Spleen (tissue), 11 donors: ENCODE results near the gene APOBEC3B. TPM values are rescaled to one million over a fixed set of nuclear protein-coding genes. Genes with fewer than 3 reads are reported as not detected.
"Not testable (repeated sequence)": the region's sequence is repeated elsewhere in the genome, so short reads cannot be mapped to it uniquely, and the experiment has no call there.

Source experiments
- DNase-seq: peaks from one replicate; pipeline ENCODE4 v3.0.0-alpha.2; 2020
- H3K27ac ChIP-seq, 8 donors: fragments of 200-600 bp; sonication (generic) in 7 of 8; 1 replicate in 4 of 8; 2 replicates in 4 of 8; pipeline versions ENCODE4 v1.5.0 to v1.8.0; 2016 to 2021; ENCODE audit warnings: inconsistent platforms in 4 of 8, mild to moderate bottlenecking in 4 of 8, moderate library complexity in 1 of 8
- H3K27me3 ChIP-seq, 7 donors: fragments of 200-600 bp; sonication (generic) in 6 of 7; replicated peaks in 1 of 7; 1 replicate in 4 of 7; 2 replicates in 3 of 7; pipeline versions ENCODE4 v1.5.0 to v1.8.0; 2016 to 2021; ENCODE audit warnings: inconsistent platforms in 3 of 7, mild to moderate bottlenecking in 1 of 7
- H3K36me3 ChIP-seq, 6 donors: fragments of 200-600 bp; sonication (generic) in 5 of 6; 1 replicate in 4 of 6; 2 replicates in 2 of 6; pipeline versions ENCODE4 v1.5.0 to v1.8.0; 2016 to 2021; ENCODE audit warnings: inconsistent platforms in 2 of 6
- H3K4me1 ChIP-seq, 6 donors: fragments of 200-600 bp; sonication (generic) in 5 of 6; 1 replicate in 3 of 6; 2 replicates in 3 of 6; pipeline versions ENCODE4 v1.5.0 to v1.8.0; 2016 to 2021; ENCODE audit warnings: inconsistent platforms in 3 of 6
- H3K4me3 ChIP-seq, 8 donors: fragments of 200-600 bp; sonication (generic) in 7 of 8; 1 replicate in 4 of 8; 2 replicates in 4 of 8; pipeline versions ENCODE4 v1.5.0 to v1.8.0; 2016 to 2021; ENCODE audit warnings: inconsistent platforms in 4 of 8, mild to moderate bottlenecking in 4 of 8, moderate library complexity in 2 of 8
- H3K9me3 ChIP-seq, 8 donors: fragments of 200-600 bp; sonication (generic) in 7 of 8; 1 replicate in 4 of 8; 2 replicates in 4 of 8; pipeline versions ENCODE4 v1.5.0 to v1.8.0; 2016 to 2021; ENCODE audit warnings: inconsistent platforms in 4 of 8
- POLR2A ChIP-seq, 3 donors: fragments of 450-650 bp; IDR thresholded peaks; one replicate each; pipeline ENCODE4 v1.5.1; 2017; ENCODE audit warnings: antibody characterized with exemption in 3 of 3, mild to moderate bottlenecking in 1 of 3
- POLR2AphosphoS5 ChIP-seq, 3 donors: sonication (generic); formaldehyde crosslinking; IDR thresholded peaks; one replicate each; pipeline ENCODE4 v1.5.1; 2017; ENCODE audit warnings: antibody characterized with exemption in 3 of 3
- WGBS, 5 donors: extraction: QIAGEN DNeasy Blood & Tissue Kit in 3 of 5; methylation state at CpG; one replicate each; pipeline versions ENCODE4 v1.1.5 to v1.1.7; 2013 to 2018; 5-methylcytosine and 5-hydroxymethylcytosine counted together
- intact Hi-C: fragments of 100-400 bp; cut with DNase I; formaldehyde crosslinking; loops from one replicate; pipeline ENCODE4 v1.15.0; 2023; ENCODE audit warnings: low total_unique reads
- polyA plus RNA-seq, 3 donors: library from polyadenylated mRNA; stranded (reverse); fragments of 200-250 nt; gene quantifications; one replicate each; pipeline ENCODE4 v1.2.1, GENCODE V29; 2013
- total RNA-seq, 7 donors: library from RNA; depleted of rRNA in 3 of 7; stranded (reverse); fragments of >200 nt in 3 of 7; fragmentation: NEBNext Ultra II Directional in 4 of 7; extraction: Animal tissue kit (Norgen Biotek cat#: 25700) in 4 of 7; gene quantifications; one replicate each; pipeline versions ENCODE4 v1.1.0 to v1.2.1, GENCODE V29; 2016 to 2021
- TF ChIP-seq, protein P1 (sequence below), 11 experiments: fragments of 200-600 bp in 7 of 11; fragments of 450-650 bp in 4 of 11; sonication (generic) in 4 of 11; IDR thresholded peaks in 8 of 11; conservative IDR thresholded peaks in 3 of 11; 1 replicate in 7 of 11; 2 replicates in 4 of 11; pipeline versions ENCODE4 v1.4.0 to v1.8.0; 2016 to 2021; ENCODE audit warnings: antibody characterized with exemption in 11 of 11, inconsistent platforms in 4 of 11, mild to moderate bottlenecking in 1 of 11
- donor health status: healthy with polysubstance abuse.
- donor health status: DM: no; HTN: no; CAD: no; lungs with moderate emphysema.
- donor health status: DM: no; HTN: no; CAD: no.
- donor health status: Bipolar disorder and iron deficiency.
- donor health status: healthy.
- donor health status: DM: no; HTN: no; CAD: no.
- donor health status: DM: yes; HTN: yes; CAD: no.

APOBEC3B gene
- total and polyA plus RNA-seq, 10 donors, result 1.2 to 14.0 (median 4.3) TPM; not detected in 1

DNA sequence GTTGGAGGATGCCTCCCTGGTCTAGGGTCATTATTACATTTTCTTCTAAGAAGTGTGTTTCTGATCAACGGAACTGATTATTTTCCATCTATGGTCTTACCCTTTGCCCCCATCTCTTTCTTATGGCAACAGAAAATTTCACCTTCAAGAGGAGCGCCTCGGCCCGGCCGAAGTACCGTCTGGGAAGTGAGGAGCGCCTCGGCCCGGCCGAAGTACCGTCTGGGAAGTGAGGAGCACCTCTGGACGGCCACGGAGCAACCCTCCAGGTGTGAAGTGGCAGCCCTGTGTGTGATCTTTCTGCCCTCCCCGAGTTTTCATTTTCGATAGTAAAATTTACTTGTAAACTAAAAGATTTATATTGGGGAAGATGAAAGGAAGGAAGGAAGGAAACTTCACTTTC, 28.8 kb downstream of the APOBEC3B start:
- Histone ChIP-seq H3K27ac (no peak overlapping the region), H3K27me3 (no peaks in the 10 kb centered on the region), H3K9me3 (no peaks in the 10 kb centered on the region), H3K4me1 (peaks cover 11 to 51% (median 29%) of the 10 kb centered on the region in 6 donors), H3K36me3 (peaks cover 0 to 3% (median 0%) of the 10 kb centered on the region in 6 donors), H3K4me3 (no peak overlapping the region)
- no peak for DNase-seq
- TF ChIP-seq POLR2A (IDR thresholded peaks at IDR 0.05) (no peak), POLR2AphosphoS5 (IDR thresholded peaks at IDR 0.05) (no peak)
- TF ChIP-seq, protein P1, sequence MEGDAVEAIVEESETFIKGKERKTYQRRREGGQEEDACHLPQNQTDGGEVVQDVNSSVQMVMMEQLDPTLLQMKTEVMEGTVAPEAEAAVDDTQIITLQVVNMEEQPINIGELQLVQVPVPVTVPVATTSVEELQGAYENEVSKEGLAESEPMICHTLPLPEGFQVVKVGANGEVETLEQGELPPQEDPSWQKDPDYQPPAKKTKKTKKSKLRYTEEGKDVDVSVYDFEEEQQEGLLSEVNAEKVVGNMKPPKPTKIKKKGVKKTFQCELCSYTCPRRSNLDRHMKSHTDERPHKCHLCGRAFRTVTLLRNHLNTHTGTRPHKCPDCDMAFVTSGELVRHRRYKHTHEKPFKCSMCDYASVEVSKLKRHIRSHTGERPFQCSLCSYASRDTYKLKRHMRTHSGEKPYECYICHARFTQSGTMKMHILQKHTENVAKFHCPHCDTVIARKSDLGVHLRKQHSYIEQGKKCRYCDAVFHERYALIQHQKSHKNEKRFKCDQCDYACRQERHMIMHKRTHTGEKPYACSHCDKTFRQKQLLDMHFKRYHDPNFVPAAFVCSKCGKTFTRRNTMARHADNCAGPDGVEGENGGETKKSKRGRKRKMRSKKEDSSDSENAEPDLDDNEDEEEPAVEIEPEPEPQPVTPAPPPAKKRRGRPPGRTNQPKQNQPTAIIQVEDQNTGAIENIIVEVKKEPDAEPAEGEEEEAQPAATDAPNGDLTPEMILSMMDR (IDR thresholded peaks at IDR 0.05 in 8 of 11, conservative IDR thresholded peaks at IDR 0.05 in 3 of 11), result no peak
- WGBS, 5 donors, result 74 to 86% (median 80%) methylated on average over 15 of the region's 15 CpGs
- intact Hi-C loops, result loop anchor here (10.0 kb wide), 2 partner anchors 64 to 304 kb away; partner anchors contain the start of genes APOBEC3G and RPL3

DNA sequence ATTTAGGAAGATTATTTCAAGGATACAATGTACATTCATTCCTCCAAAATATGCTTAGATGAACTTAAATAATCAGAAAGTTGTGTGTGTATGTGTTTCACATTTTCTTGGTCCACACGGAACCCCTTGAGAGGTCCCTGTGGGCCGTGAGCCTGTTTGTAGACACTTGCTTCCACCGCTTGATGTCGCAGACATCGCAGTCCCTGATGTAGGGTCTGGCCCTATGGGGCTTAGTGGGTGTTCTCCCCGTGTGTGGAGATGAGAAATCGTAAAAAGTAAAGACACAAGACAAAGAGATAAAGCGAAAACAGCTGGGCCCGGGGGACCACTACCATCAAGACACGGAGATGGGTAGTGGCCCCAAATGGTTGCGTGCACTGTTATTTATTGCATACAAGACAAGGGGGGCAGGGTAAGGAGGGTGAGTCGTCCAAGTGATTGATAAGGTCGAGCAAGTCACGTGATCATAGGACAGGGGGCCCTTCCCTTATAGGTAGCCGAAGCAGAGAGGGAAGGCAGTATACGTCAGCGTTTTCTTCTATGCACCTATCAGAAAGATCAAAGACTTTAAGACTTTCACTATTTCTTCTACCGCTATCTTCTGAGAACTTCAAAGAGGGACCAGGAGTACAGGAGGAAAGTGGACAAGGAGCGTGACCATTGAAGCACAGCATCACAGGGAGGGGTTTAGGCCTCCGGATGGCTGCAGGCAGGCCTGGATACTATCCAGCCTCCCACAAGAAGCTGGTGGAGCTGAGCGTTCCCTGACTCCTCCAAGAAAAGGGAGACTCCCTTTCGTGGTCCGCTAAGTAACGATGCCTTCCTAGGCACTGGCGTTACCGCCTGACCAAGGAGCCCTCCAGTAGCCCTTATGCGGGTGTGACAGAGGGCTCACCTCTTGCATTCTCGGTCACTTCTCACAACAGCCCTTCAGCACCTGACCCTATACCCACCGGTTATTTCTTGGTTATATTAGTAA, 30.7 kb downstream of the APOBEC3B start:
- H3K4me3 ChIP-seq, result peak overlapping the region in 1 of 8 donors; percentile 78
- TF ChIP-seq, protein P1 (IDR thresholded peaks at IDR 0.05 in 8 of 11, conservative IDR thresholded peaks at IDR 0.05 in 3 of 11), result no peak
- no peak for TF ChIP-seq POLR2A (IDR thresholded peaks at IDR 0.05)
- TF ChIP-seq POLR2AphosphoS5 (IDR thresholded peaks at IDR 0.05), result no peak
- H3K27me3 ChIP-seq, result no peaks in the 10 kb centered on the region
- H3K36me3 ChIP-seq, result peaks cover 0 to 22% (median 2%) of the 10 kb centered on the region in 6 donors
- peak overlapping the region; percentile 85 to 96 (median 92) for H3K27ac ChIP-seq
- no peak for DNase-seq
- no peaks in the 10 kb centered on the region for H3K9me3 ChIP-seq
- intact Hi-C loops, result loop anchor here (10.0 kb wide), 2 partner anchors 62 to 302 kb away; partner anchors contain the start of genes APOBEC3G and RPL3
- 85 to 90% (median 88%) methylated on average over 29 of the region's 29 CpGs for WGBS, 5 donors
- peaks cover 11 to 64% (median 39%) of the 10 kb centered on the region in 6 donors for H3K4me1 ChIP-seq

DNA sequence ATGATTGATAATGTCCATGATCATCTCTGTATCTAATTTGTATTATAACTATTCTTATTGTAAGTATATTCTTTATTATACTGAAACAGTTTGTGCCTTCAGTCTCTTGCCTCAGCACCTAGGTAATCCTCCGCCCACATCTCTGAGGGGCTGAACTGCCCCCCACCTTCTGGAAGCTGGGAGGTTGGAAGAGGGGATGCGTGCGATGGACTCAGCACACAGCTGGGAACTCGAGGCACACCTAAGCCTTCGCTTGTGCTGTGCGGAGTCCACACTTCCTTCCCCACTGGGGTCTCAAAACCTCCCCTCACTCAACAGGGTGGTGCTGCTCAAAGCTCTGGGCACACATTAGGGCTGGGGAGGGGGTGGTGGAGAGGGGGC, 31.4 kb downstream of the APOBEC3B start:
- H3K9me3 ChIP-seq, DNase-seq, H3K27me3 ChIP-seq: not testable (repeated sequence)
- peaks cover 0 to 29% (median 5%) of the 10 kb centered on the region in 6 donors for H3K36me3 ChIP-seq
- peak overlapping the region; percentile 48 to 78 (median 60) for H3K4me3 ChIP-seq
- H3K27ac ChIP-seq, result peak overlapping the region; percentile 85 to 96 (median 92)
- WGBS, 5 donors, result 30 to 39% (median 36%) methylated on average over 6 of the region's 6 CpGs
- H3K4me1 ChIP-seq, result peaks cover 11 to 64% (median 39%) of the 10 kb centered on the region in 6 donors
- intact Hi-C loops, result loop anchor here (10.0 kb wide), 2 partner anchors 61 to 301 kb away; partner anchors contain the start of genes APOBEC3G and RPL3

DNA sequence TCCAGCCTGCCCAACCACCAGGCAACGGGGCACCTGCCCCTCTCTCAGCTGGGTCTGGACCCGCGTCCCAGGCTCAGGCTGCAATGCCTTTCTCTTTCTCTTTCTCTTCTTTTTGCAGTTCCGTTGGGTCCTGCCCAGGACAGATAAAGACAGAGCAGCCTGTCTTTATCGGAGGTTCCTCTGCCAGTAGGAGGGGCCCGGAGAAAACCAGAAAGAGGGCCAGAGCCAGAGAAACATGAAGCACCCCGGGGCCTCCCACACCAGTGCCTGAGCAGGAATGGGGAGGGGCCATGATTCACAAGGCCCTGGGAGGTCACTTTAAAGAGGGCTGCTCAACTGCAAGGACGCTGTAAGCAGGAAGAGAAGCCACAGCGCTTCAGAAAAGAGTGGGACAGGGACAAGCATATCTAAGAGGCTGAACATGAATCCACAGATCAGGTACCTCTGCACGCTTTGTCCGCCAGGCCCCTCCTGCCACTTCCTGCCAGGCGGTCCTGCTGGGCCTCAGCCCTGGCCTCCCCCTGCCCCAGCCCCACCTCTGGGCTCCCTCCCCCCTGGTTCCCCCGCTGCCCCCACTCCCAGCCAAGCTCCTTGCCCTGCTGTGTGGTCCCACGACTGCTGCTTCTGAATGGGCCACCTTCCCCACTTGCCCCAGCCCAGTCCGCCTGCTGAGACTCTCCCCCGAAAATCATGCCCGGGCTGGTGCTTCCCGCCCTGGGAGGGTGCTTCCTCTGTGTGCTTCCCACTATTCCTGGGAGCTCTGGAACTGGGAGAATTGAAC, 32.0 kb downstream of the APOBEC3B start, which contains the start of gene APOBEC3C:
Gene APOBEC3C, plus strand, starts transcription at position 316 of the 781 bp plus-strand sequence. Its CDS starts 106 bp downstream, at position 422.
- Histone ChIP-seq H3K27me3 (no peaks in the 10 kb centered on the region), H3K4me1 (peaks cover 11 to 66% (median 39%) of the 10 kb centered on the region in 6 donors), H3K4me3 (peak within 1 kb of the TSS; percentile 48 to 78 (median 60)), H3K9me3 (no peaks in the 10 kb centered on the region), H3K36me3 (peaks cover 0 to 35% (median 5%) of the 10 kb centered on the region in 6 donors), H3K27ac (peak within 1 kb of the TSS; percentile 85 to 96 (median 92))
- peak; percentile 75 to 86 (median 84) for TF ChIP-seq POLR2AphosphoS5 (IDR thresholded peaks at IDR 0.05)
- peak in 2 of 3 donors; percentile 39 to 68 for TF ChIP-seq POLR2A (IDR thresholded peaks at IDR 0.05)
- TF ChIP-seq, protein P1 (IDR thresholded peaks at IDR 0.05 in 8 of 11, conservative IDR thresholded peaks at IDR 0.05 in 3 of 11), result peak in 9 of 11 experiments; percentile 7 to 53 (median 29)
- peak; percentile 91 for DNase-seq
- intact Hi-C loops, result loop anchor here (10.0 kb wide), 2 partner anchors 61 to 301 kb away; partner anchors contain the start of genes APOBEC3G and RPL3
- 0 to 2% (median 1%) methylated on average over 15 to 18 of the region's 18 CpGs for WGBS, 5 donors

DNA sequence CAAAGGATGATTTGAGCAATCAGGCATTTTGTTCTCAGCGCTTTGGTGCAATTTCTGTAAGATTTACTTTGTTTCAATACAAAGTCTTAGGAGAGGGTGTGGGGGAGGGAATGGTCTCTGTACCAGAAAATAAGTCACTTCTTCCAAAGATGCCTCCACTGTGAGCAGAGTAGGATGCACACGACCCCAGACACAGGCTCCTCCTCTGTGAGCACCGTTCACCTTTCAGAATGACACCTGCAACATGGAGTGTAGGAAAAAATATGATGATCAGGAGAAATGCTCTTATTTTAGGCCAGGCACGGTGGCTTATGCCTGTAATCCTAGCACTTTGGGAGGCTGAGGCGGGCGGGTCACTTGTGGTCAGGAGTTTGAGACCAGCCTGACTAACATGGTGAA, 32.6 kb downstream of the APOBEC3B start:
- H3K27me3 ChIP-seq, DNase-seq, H3K9me3 ChIP-seq: not testable (repeated sequence)
- intact Hi-C loops, result loop anchor here (10.0 kb wide), 2 partner anchors 60 to 300 kb away; partner anchors contain the start of genes APOBEC3G and RPL3
- H3K27ac ChIP-seq, result peak overlapping the region; percentile 85 to 96 (median 92)
- H3K4me1 ChIP-seq, result peaks cover 11 to 72% (median 42%) of the 10 kb centered on the region in 6 donors
- peaks cover 0 to 39% (median 5%) of the 10 kb centered on the region in 6 donors for H3K36me3 ChIP-seq
- 26 to 44% (median 31%) methylated on average over 6 of the region's 6 CpGs for WGBS, 5 donors
- H3K4me3 ChIP-seq, result peak overlapping the region; percentile 48 to 78 (median 60)
